Mesothelial cell of epicardium (in vitro differentiated cells): ENCODE results near the gene CADM1. TPM values are rescaled to one million over a fixed set of nuclear protein-coding genes. Genes with fewer than 3 reads are reported as not detected.

Experiments
- DNase-seq, 2 experiments: peaks; one replicate each; pipeline ENCODE4 v3.0.0; 2021; ENCODE audit warnings: low spot score in 2 of 2; ENCODE audit not compliant: unreplicated experiment in 2 of 2
- H3K27ac Mint-ChIP-seq: 2 replicates; pipeline ENCODE4 v1.8.0; 2021; ENCODE audit warnings: mixed read lengths
- H3K27me3 Mint-ChIP-seq: 2 replicates; pipeline ENCODE4 v1.8.0; 2021; ENCODE audit warnings: low read depth, mixed read lengths
- H3K36me3 Mint-ChIP-seq: 2 replicates; pipeline ENCODE4 v1.8.0; 2021; ENCODE audit warnings: mixed read lengths
- H3K4me1 Mint-ChIP-seq: 2 replicates; pipeline ENCODE4 v1.8.0; 2021; ENCODE audit warnings: mixed read lengths
- H3K4me3 Mint-ChIP-seq: 2 replicates; pipeline ENCODE4 v1.8.0; 2021; ENCODE audit warnings: mild to moderate bottlenecking, moderate library complexity, mixed read lengths
- H3K9me3 Mint-ChIP-seq: 2 replicates; pipeline ENCODE4 v1.8.0; 2021; ENCODE audit warnings: mixed read lengths
- CTCF ChIP-seq: fragments of 200-600 bp; sonication (generic); IDR thresholded peaks from one replicate; pipeline ENCODE4 v1.5.0; 2021; ENCODE audit warnings: antibody characterized with exemption; ENCODE audit not compliant: unreplicated experiment
- total RNA-seq: library from RNA; stranded (reverse); gene quantifications from 3 replicates; pipeline ENCODE4 v1.2.1, GENCODE V29; 2021

Gene CADM1
- total RNA-seq, 1 donor from 2014 or later, result 60.9 TPM

GRCh38 chr11:115217726-115218311 is 286.4 kb downstream of the CADM1 start:
- Mint-ChIP-seq H3K4me3 (no peak overlapping the region), H3K4me1 (peaks cover 10% of the 10 kb centered on the region), H3K27ac (no peak overlapping the region), H3K27me3 (peaks cover 1% of the 10 kb centered on the region), H3K36me3 (peaks cover 23% of the 10 kb centered on the region), H3K9me3 (no peaks in the 10 kb centered on the region)
- no peak for DNase-seq
- no peak for TF ChIP-seq CTCF

- DNase-seq, result no peak
- Mint-ChIP-seq H3K27ac (no peak overlapping the region), H3K4me1 (peaks cover 10% of the 10 kb centered on the region), H3K9me3 (no peaks in the 10 kb centered on the region), H3K4me3 (no peak overlapping the region), H3K27me3 (peaks cover 1% of the 10 kb centered on the region), H3K36me3 (peaks cover 17% of the 10 kb centered on the region)
- TF ChIP-seq CTCF, result no peak
These were observed 288.3 kb downstream of the CADM1 start for GRCh38 chr11:115215694-115216617.

GRCh38 chr11:115214644-115215234 is 289.5 kb downstream of the CADM1 start:
- no peak overlapping the region for H3K27ac Mint-ChIP-seq
- no peaks in the 10 kb centered on the region for H3K9me3 Mint-ChIP-seq
- H3K36me3 Mint-ChIP-seq, result peaks cover 17% of the 10 kb centered on the region
- H3K27me3 Mint-ChIP-seq, result peaks cover 1% of the 10 kb centered on the region
- TF ChIP-seq CTCF, result no peak
- H3K4me3 Mint-ChIP-seq, result no peak overlapping the region
- no peak for DNase-seq
- H3K4me1 Mint-ChIP-seq, result peaks cover 2% of the 10 kb centered on the region

GRCh38 chr11:115213007-115213406 is 291.2 kb downstream of the CADM1 start:
- Mint-ChIP-seq H3K36me3 (peaks cover 17% of the 10 kb centered on the region), H3K4me1 (peaks cover 7% of the 10 kb centered on the region), H3K4me3 (no peak overlapping the region), H3K27ac (no peak overlapping the region), H3K27me3 (peaks cover 1% of the 10 kb centered on the region), H3K9me3 (no peaks in the 10 kb centered on the region)
- TF ChIP-seq CTCF, result no peak
- no peak for DNase-seq

GRCh38 chr11:115208808-115209259 is 295.4 kb downstream of the CADM1 start:
- no peak for DNase-seq
- Mint-ChIP-seq H3K27me3 (no peaks in the 10 kb centered on the region), H3K4me3 (no peak overlapping the region), H3K36me3 (peaks cover 4% of the 10 kb centered on the region), H3K4me1 (peaks cover 24% of the 10 kb centered on the region), H3K9me3 (no peaks in the 10 kb centered on the region), H3K27ac (no peak overlapping the region)
- TF ChIP-seq CTCF, result no peak
